Prostate gland (tissue), 2 donors: ENCODE results near the gene SESN3.

Experiments used
- CTCF ChIP-seq, 4 experiments: fragments of 200-600 bp in 2 of 4; fragments of 450-650 bp in 2 of 4; sonication (generic) in 2 of 4; IDR thresholded peaks; 1 replicate in 3 of 4; 2 replicates in 1 of 4; pipeline ENCODE4 v1.5.1; 2016 to 2019; ENCODE audit warnings: antibody characterized with exemption in 4 of 4, mild to moderate bottlenecking in 2 of 4, moderate library complexity in 2 of 4
- POLR2A ChIP-seq: fragments of 450-650 bp; IDR thresholded peaks from one replicate; pipeline ENCODE4 v1.6.1; 2016; ENCODE audit warnings: antibody characterized with exemption, mild to moderate bottlenecking
- POLR2AphosphoS5 ChIP-seq: sonication (generic); formaldehyde crosslinking; IDR thresholded peaks from one replicate; pipeline ENCODE4 v1.6.1; 2017; ENCODE audit warnings: antibody characterized with exemption

GRCh38 chr11:95166781-95167180 is 64.2 kb downstream of the SESN3 start:
- no peak for TF ChIP-seq POLR2AphosphoS5
- TF ChIP-seq CTCF (IDR thresholded peaks at IDR 0.05), result no peak
- TF ChIP-seq POLR2A, result no peak
